Right lobe of liver (tissue), 4 donors: ENCODE data around the gene GCAT.

Experiments
- CTCF ChIP-seq, 4 donors: fragments of 200-600 bp in 3 of 4; fragments of 450-650 bp in 1 of 4; IDR thresholded peaks; one replicate each; pipeline versions ENCODE4 v1.5.1 to v1.8.0; 2016 to 2022; ENCODE audit warnings: antibody characterized with exemption in 4 of 4, mild to moderate bottlenecking in 2 of 4
- POLR2A ChIP-seq: fragments of 450-650 bp; IDR thresholded peaks from one replicate; pipeline ENCODE4 v1.6.1; 2017; ENCODE audit warnings: antibody characterized with exemption, mild to moderate bottlenecking
- donor health status: DM: no; HTN: no; CAD: no.
- donor health status: DM: no; HTN: no; CAD: no.
- donor health status: DM: no; HTN: yes; CAD: no.

- no peak for TF ChIP-seq CTCF (IDR thresholded peaks at IDR 0.05)
- no peak for TF ChIP-seq POLR2A
Observed at GRCh38 chr22:37804352-37804880, 3.3 kb upstream of the GCAT start.
